Measurements from ENCODE around the gene XBP1. TPM values are rescaled to one million over a fixed set of nuclear protein-coding genes. Genes with fewer than 3 reads are reported as not detected.
A peak's percentile ranks its signal among the peaks of the same experiment; 100 is the strongest.
"Not testable (repeated sequence)": the region's sequence is repeated elsewhere in the genome, so short reads cannot be mapped to it uniquely, and the experiment has no call there.

Gene XBP1
- total and polyA plus RNA-seq, 2 donors from 2014 or later = 114 to 220 TPM

- intact Hi-C loops (cut with DNase I) = no loop called here
- FAIRE-seq (no peak), DNase-seq (peak in 1 of 5 donors; percentile 15)
- Histone ChIP-seq H3K4me3 (ENCODE audit: low read length in 3 of 3) (no peak overlapping the region), H3K27ac (ENCODE audit: low read depth in 2 of 2, low read length in 2 of 2) (no peak overlapping the region), H3K4me1 (ENCODE audit: control insufficient read depth in 2 of 3, insufficient read depth in 2 of 3, low read depth in 1 of 3, low read length in 3 of 3) (no peaks in the 10 kb centered on the region), H3K9me3 (ENCODE audit: control insufficient read depth in 2 of 3, insufficient read depth in 1 of 3, low read length in 3 of 3) (no peaks in the 10 kb centered on the region), H3K9ac (ENCODE audit: low read length in 3 of 3) (no peak overlapping the region), H3K27me3 (ENCODE audit: control insufficient read depth, insufficient read depth, low read length) (no peaks in the 10 kb centered on the region), H3K36me3 (ENCODE audit: control insufficient read depth in 2 of 3, insufficient read depth in 3 of 3, low read length in 3 of 3) (no peaks in the 10 kb centered on the region)
- no peak for TF ChIP-seq CTCF (IDR thresholded peaks at IDR 0.05; ENCODE audit: borderline replicate concordance, extremely low read depth, insufficient read depth)
These were observed 40.4 kb downstream of the XBP1 start for GRCh38 chr22:28759861-28760560.

DNA sequence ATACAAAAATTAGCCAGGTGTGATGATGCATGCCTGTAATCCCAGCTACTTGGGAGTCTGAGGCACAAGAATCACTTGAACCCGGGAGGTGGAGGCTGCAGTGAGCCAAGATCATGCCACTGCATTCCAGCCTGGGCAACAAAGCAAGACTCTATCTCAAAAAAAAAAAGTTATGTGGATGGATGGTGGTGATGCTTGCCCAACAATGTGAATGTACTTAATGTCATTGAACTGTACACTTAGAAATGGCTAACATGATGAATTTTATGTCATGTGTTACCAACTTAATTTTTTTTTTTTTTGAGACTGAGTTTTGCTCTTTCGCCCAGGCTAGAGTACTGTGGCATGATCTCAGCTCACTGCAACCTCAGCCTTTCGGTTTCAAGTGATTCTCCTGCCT is 45.9 kb downstream of the XBP1 start:
- H3K36me3 ChIP-seq (ENCODE audit: control insufficient read depth in 2 of 3, insufficient read depth in 3 of 3, low read length in 3 of 3); H3K9me3 ChIP-seq (ENCODE audit: control insufficient read depth in 2 of 3, insufficient read depth in 1 of 3, low read length in 3 of 3); intact Hi-C loops (cut with DNase I); FAIRE-seq; DNase-seq; H3K27ac ChIP-seq (ENCODE audit: low read depth in 2 of 2, low read length in 2 of 2); H3K27me3 ChIP-seq (ENCODE audit: control insufficient read depth, insufficient read depth, low read length); H3K4me1 ChIP-seq (ENCODE audit: control insufficient read depth in 2 of 3, insufficient read depth in 2 of 3, low read depth in 1 of 3, low read length in 3 of 3); H3K9ac ChIP-seq (ENCODE audit: low read length in 3 of 3); H3K4me3 ChIP-seq (ENCODE audit: low read length in 3 of 3): not testable (repeated sequence)

DNA sequence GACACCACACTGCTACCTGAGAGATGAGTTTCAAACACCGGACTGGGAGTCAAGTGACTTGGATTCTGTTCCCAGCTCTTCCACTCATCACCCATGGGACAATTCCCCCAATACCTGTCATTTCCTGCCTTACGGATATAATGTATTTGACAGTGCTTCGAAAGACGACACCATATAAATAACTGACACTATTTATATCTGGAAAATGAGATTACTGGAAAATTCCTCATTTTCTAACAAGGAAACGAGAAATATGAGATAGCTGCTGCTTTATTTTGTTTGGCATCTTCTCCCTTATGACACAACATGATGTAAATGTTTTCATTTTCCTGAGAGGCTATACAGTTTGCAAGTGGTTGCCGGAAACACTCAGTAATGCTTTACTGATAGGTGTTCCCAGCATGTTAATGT is 49.9 kb downstream of the XBP1 start:
- no peak for FAIRE-seq
- peaks cover 2 to 16% (median 5%) of the 10 kb centered on the region in 3 donors for H3K36me3 ChIP-seq (ENCODE audit: control insufficient read depth in 2 of 3, insufficient read depth in 3 of 3, low read length in 3 of 3)
- DNase-seq = peak in 1 of 5 donors; percentile 60
- H3K27ac ChIP-seq (ENCODE audit: low read depth in 2 of 2, low read length in 2 of 2) = no peak overlapping the region
- no peak for TF ChIP-seq CTCF (IDR thresholded peaks at IDR 0.05; ENCODE audit: borderline replicate concordance, extremely low read depth, insufficient read depth)
- H3K9ac ChIP-seq (ENCODE audit: low read length in 3 of 3) = no peak overlapping the region
- no peaks in the 10 kb centered on the region for H3K27me3 ChIP-seq (ENCODE audit: control insufficient read depth, insufficient read depth, low read length)
- H3K4me3 ChIP-seq (ENCODE audit: low read length in 3 of 3) = no peak overlapping the region
- H3K9me3 ChIP-seq (ENCODE audit: control insufficient read depth in 2 of 3, insufficient read depth in 1 of 3, low read length in 3 of 3) = no peaks in the 10 kb centered on the region
- intact Hi-C loops (cut with DNase I) = no loop called here
- H3K4me1 ChIP-seq (ENCODE audit: control insufficient read depth in 2 of 3, insufficient read depth in 2 of 3, low read depth in 1 of 3, low read length in 3 of 3) = no peaks in the 10 kb centered on the region

Other genes with a start within 250 kb of the XBP1 start
- gene TTC28, start 120.7 kb downstream of the XBP1 start, total RNA-seq = 40.2 TPM
- 3.5 TPM for gene TTC28, start 120.7 kb downstream of the XBP1 start, polyA plus RNA-seq (ENCODE audit: insufficient read depth, low read depth, low replicate concordance)
- 10.1 TPM for gene CHEK2, start 58.7 kb downstream of the XBP1 start, total RNA-seq
- gene CHEK2, start 58.7 kb downstream of the XBP1 start, polyA plus RNA-seq (ENCODE audit: insufficient read depth, low read depth, low replicate concordance) = 4.6 TPM
- gene HSCB, start 58.5 kb downstream of the XBP1 start, total RNA-seq = 13.2 TPM
- 32.1 TPM for gene HSCB, start 58.5 kb downstream of the XBP1 start, polyA plus RNA-seq (ENCODE audit: insufficient read depth, low read depth, low replicate concordance)
- 16.8 TPM for gene CCDC117, start 27.9 kb downstream of the XBP1 start, total RNA-seq
- 8.7 TPM for gene CCDC117, start 27.9 kb downstream of the XBP1 start, polyA plus RNA-seq (ENCODE audit: insufficient read depth, low read depth, low replicate concordance)
- gene ZNRF3, start 83.0 kb upstream of the XBP1 start, total RNA-seq = 24.4 TPM
- gene ZNRF3, start 83.0 kb upstream of the XBP1 start, polyA plus RNA-seq (ENCODE audit: insufficient read depth, low read depth, low replicate concordance) = 6.8 TPM